GM12878 (cell line): Measurements from ENCODE around the gene WASF2. TPM values are rescaled to one million over a fixed set of nuclear protein-coding genes. Genes with fewer than 3 reads are reported as not detected.
A peak's percentile ranks its signal among the peaks of the same experiment; 100 is the strongest.

ENCODE experiments used
- ATAC-seq: fragments of 200-7000 bp; cut with Tn5 transposase; 3 replicates; pipeline ENCODE4 v1.9.1; 2020; ENCODE audit warnings: mild to moderate bottlenecking, moderate library complexity
- BruUV-seq: library from RNA; stranded (reverse); fragments of 400-500 nt; replicated peaks from 2 replicates; lab custom pipeline; 2021; lab: Mats Ljungman, UMichigan
- CTCF ChIA-PET: fragments of 300-600 bp; sonication (Branson Sonifier 250); formaldehyde crosslinking; extraction: SDS; loops from one replicate; lab custom pipeline; 2021; ENCODE audit warnings: inconsistent platforms; lab: Yijun Ruan, JAX
- POLR2A ChIA-PET: fragments of 350-600 bp; formaldehyde crosslinking; extraction: SDS; loops from one replicate; lab custom pipeline; 2021; ENCODE audit warnings: inconsistent platforms; lab: Charles Lee
- RAD21 ChIA-PET: fragments of 300-600 bp; sonication (Branson Sonifier 250); formaldehyde crosslinking; loops from one replicate; lab custom pipeline; 2023; ENCODE audit warnings: antibody characterized with exemption; ENCODE audit not compliant: unreplicated experiment; lab: Charles Lee
- SMC1A ChIA-PET: fragments of 300-600 bp; sonication (Branson Sonifier 250); formaldehyde crosslinking; loops from one replicate; lab custom pipeline; 2023; ENCODE audit not compliant: unreplicated experiment, uncharacterized antibody; lab: Charles Lee
- DNase-seq: peaks from one replicate; pipeline ENCODE4 v3.0.0-alpha.2; 2011; ENCODE audit warnings: low read depth, low spot score
- FAIRE-seq: peaks from 3 replicates; lab custom pipeline; 2011; peaks lifted over from hg19 to GRCh38; lab: Jason Lieb, UNC
- H2AFZ ChIP-seq: 2 replicates; pipeline ENCODE4 v1.6.0; 2011; ENCODE audit warnings: low read depth, low read length, control low read depth; ENCODE audit not compliant: control insufficient read depth
- H3K27ac ChIP-seq: 2 replicates; pipeline ENCODE4 v1.5.1; 2011; ENCODE audit warnings: control low read depth; ENCODE audit not compliant: control insufficient read depth, insufficient read depth
- H3K27me3 ChIP-seq, 2 experiments: replicated peaks in 1 of 2; 2 replicates each; pipeline versions ENCODE4 v1.6.0 to v1.6.1; 2011; ENCODE audit warnings: low read length in 1 of 2; ENCODE audit not compliant: control insufficient read depth in 2 of 2, insufficient read depth in 2 of 2
- H3K36me3 ChIP-seq, 2 experiments: 2 replicates each; pipeline ENCODE4 v1.5.1; 2011; ENCODE audit warnings: low read length in 1 of 2; ENCODE audit not compliant: control insufficient read depth in 2 of 2, insufficient read depth in 2 of 2
- H3K4me1 ChIP-seq: 2 replicates; pipeline ENCODE4 v1.6.1; 2011; ENCODE audit warnings: mild to moderate bottlenecking, low read length, moderate library complexity, mixed read lengths; ENCODE audit not compliant: control insufficient read depth, insufficient read depth
- H3K4me2 ChIP-seq: 2 replicates; pipeline ENCODE4 v1.6.0; 2011; ENCODE audit warnings: control low read depth; ENCODE audit not compliant: control insufficient read depth, insufficient read depth
- H3K4me3 ChIP-seq: fragments of 200-600 bp; sonication (generic); 2 replicates; pipeline ENCODE4 v1.5.1; 2016
- H3K79me2 ChIP-seq: 2 replicates; pipeline ENCODE4 v1.6.0; 2011; ENCODE audit warnings: low read length; ENCODE audit not compliant: control insufficient read depth, insufficient read depth
- H3K9ac ChIP-seq: 2 replicates; pipeline ENCODE4 v1.8.0; 2011; ENCODE audit warnings: low read length, control low read depth, mixed read lengths; ENCODE audit not compliant: control insufficient read depth, insufficient read depth
- H3K9me3 ChIP-seq: replicated peaks from 3 replicates; pipeline ENCODE4 v1.5.1; 2011; ENCODE audit warnings: mild to moderate bottlenecking, low read length; ENCODE audit not compliant: control insufficient read depth, insufficient read depth
- H4K20me1 ChIP-seq: 2 replicates; pipeline ENCODE4 v1.6.0; 2011; ENCODE audit not compliant: control insufficient read depth, insufficient read depth
- CBX3 ChIP-seq: fragments of 200-600 bp; sonication (generic); IDR thresholded peaks from 2 replicates; pipeline ENCODE4 v1.6.1; 2016; ENCODE audit warnings: low read depth, borderline replicate concordance
- CBX5 ChIP-seq: sonication (generic); IDR thresholded peaks from 2 replicates; pipeline ENCODE4 v1.6.1; 2016; ENCODE audit warnings: low read depth, moderate library complexity, mild to moderate bottlenecking, inconsistent platforms
- CTCF ChIP-seq, 3 experiments: IDR thresholded peaks in 2 of 3; conservative IDR thresholded peaks in 1 of 3; 2 replicates each; pipeline ENCODE4 v1.5.1; 2011; ENCODE audit warnings: low read depth in 3 of 3, low read length in 3 of 3, mild to moderate bottlenecking in 3 of 3, control low read depth in 2 of 3, moderate library complexity in 2 of 3, inconsistent platforms in 1 of 3, mixed read lengths in 1 of 3; ENCODE audit not compliant: control insufficient read depth in 2 of 3, insufficient read depth in 1 of 3; ENCODE audit errors: extremely low read depth in 1 of 3
- E4F1 ChIP-seq: fragments of 450-650 bp; IDR thresholded peaks from 2 replicates; pipeline ENCODE4 v1.6.1; 2018; ENCODE audit warnings: borderline replicate concordance, mild to moderate bottlenecking; ENCODE audit not compliant: partially characterized antibody
- HDGF ChIP-seq: fragments of 450-650 bp; IDR thresholded peaks from 2 replicates; pipeline ENCODE4 v1.6.1; 2016; ENCODE audit warnings: antibody characterized with exemption
- IRF3 ChIP-seq: fragments of 450-650 bp; IDR thresholded peaks from 2 replicates; pipeline ENCODE4 v1.6.1; 2014; ENCODE audit warnings: mild to moderate bottlenecking
- NFXL1 ChIP-seq: fragments of 450-650 bp; IDR thresholded peaks from 2 replicates; pipeline ENCODE4 v1.6.1; 2017; ENCODE audit warnings: antibody characterized with exemption, mild to moderate bottlenecking, borderline replicate concordance
- RUNX3 ChIP-seq: IDR thresholded peaks from 2 replicates; pipeline ENCODE4 v1.6.1; 2012; ENCODE audit warnings: low read length, inconsistent platforms
- YY1 ChIP-seq: IDR thresholded peaks from 2 replicates; pipeline ENCODE4 v1.6.1; 2011; ENCODE audit warnings: low read depth, mild to moderate bottlenecking, low read length
- ZNF24 ChIP-seq: fragments of 450-650 bp; IDR thresholded peaks from 2 replicates; pipeline ENCODE4 v1.6.1; 2017; ENCODE audit warnings: antibody characterized with exemption, mild to moderate bottlenecking
- WGBS: methylation state at CpG from one replicate; pipeline ENCODE4 v1.1.6; 2016; ENCODE audit warnings: low lambda C conversion rate; ENCODE audit not compliant: insufficient replicate concordance, insufficient coverage; ENCODE audit errors: missing lambda C conversion rate; 5-methylcytosine and 5-hydroxymethylcytosine counted together
- in situ Hi-C: fragments of 300-500 bp; cut with MboI; formaldehyde crosslinking; loops from 9 replicates; pipeline ENCODE4 v1.14.3; 2018; ENCODE audit warnings: mixed read lengths
- intact Hi-C: fragments of 100-400 bp; cut with micrococcal nuclease; formaldehyde crosslinking; loops from one replicate; pipeline ENCODE4 v1.14.2; 2022; ENCODE audit not compliant: unreplicated experiment
- polyA plus RNA-seq, 11 experiments: library from polyadenylated mRNA; depleted of rRNA in 4 of 11; unstranded in 6 of 11; stranded (reverse) in 5 of 11; fragments of >200 nt; fragmentation: Nextera tagmentation in 4 of 11; fragmentation: Illumina TruSeq in 1 of 11; extraction: Ambion mirVana in 4 of 11; extraction: Trizol in 1 of 11; gene quantifications; 1 replicate in 1 of 11; 2 replicates in 10 of 11; pipeline versions ENCODE4 v1.2.1 to v1.2.3, GENCODE V29; 2011 to 2016; ENCODE audit warnings: inconsistent platforms in 2 of 11, missing spikeins in 2 of 11, low read depth in 1 of 11
- total RNA-seq, 4 experiments: library from RNA; depleted of rRNA in 3 of 4; stranded (reverse); fragments of >200 nt in 3 of 4; fragmentation: Illumina TruSeq in 1 of 4; extraction: Trizol in 1 of 4; gene quantifications; 2 replicates each; pipeline versions ENCODE4 v1.2.1 to v1.2.3, GENCODE V29; 2013 to 2021

The WASF2 gene
- total and polyA plus RNA-seq, 10 of the 15 experiments (the other 5 are each of a cell fraction or from before 2014, with no cell fraction given), result 7.0 to 111 (median 37.1) TPM

- 89% methylated on average over 6 of the region's 6 CpGs for WGBS
- Histone ChIP-seq H3K79me2 (no peaks in the 10 kb centered on the region), H3K9me3 (no peaks in the 10 kb centered on the region), H3K4me1 (no peaks in the 10 kb centered on the region), H3K9ac (no peak overlapping the region), H3K27ac (no peak overlapping the region), H3K4me2 (no peak overlapping the region), H3K27me3 (no peaks in the 10 kb centered on the region), H4K20me1 (no peaks in the 10 kb centered on the region), H2AFZ (no peak overlapping the region), H3K4me3 (no peak overlapping the region), H3K36me3 (no peaks in the 10 kb centered on the region)
- ATAC-seq, result peak; percentile 38; the same call in 2 of the 3 replicates
- no peak for FAIRE-seq
- SMC1A ChIA-PET, result interaction anchor here (0.6 to 1.2 kb wide), 5 partner anchors 14 to 98 kb away, joined by 3 to 7 read pairs (median 3); no protein-coding TSS in a partner anchor
- in situ Hi-C loops, result no loop called here
- intact Hi-C loops, result no loop called here
- CTCF ChIA-PET, result interaction anchor here (0.6 to 1.3 kb wide), 3 partner anchors 20 to 99 kb away, joined by 3 read pairs; no protein-coding TSS in a partner anchor
- RAD21 ChIA-PET, result interaction anchor here (0.7 to 1.5 kb wide), 3 partner anchors 48 to 92 kb away, joined by 3 to 5 read pairs (median 3); no protein-coding TSS in a partner anchor
- DNase-seq, result no peak
- TF ChIP-seq CTCF (IDR thresholded peaks at IDR 0.05 in 2 of 3, conservative IDR thresholded peaks at IDR 0.05 in 1 of 3; ENCODE audit: control insufficient read depth in 2 of 3, extremely low read depth in 1 of 3, insufficient read depth in 1 of 3, low read depth in 3 of 3, low read length in 3 of 3) (peak in 2 of 3 experiments; percentile 4 to 13; a peak in 1 of 6 replicates), HDGF (no peak)
- POLR2A ChIA-PET, result interaction anchor here (0.6 to 1.0 kb wide), 3 partner anchors 48 to 107 kb away, joined by 3 to 4 read pairs (median 4); no protein-coding TSS in a partner anchor
- BruUV-seq, result no TSS peak
Observed at GRCh38 chr1:27507960-27508665, 18.1 kb upstream of the WASF2 start.

- H3K9ac ChIP-seq, result no peak overlapping the region
- no peaks in the 10 kb centered on the region for H3K9me3 ChIP-seq
- ChIA-PET POLR2A (no interaction called here), CTCF (interaction anchor here (1.1 to 1.2 kb wide), 2 partner anchors 18 to 103 kb away, joined by 3 read pairs; no protein-coding TSS in a partner anchor), RAD21 (no interaction called here), SMC1A (interaction anchor here (1.4 kb wide), 1 partner anchor 14 kb away, joined by 4 read pairs; no protein-coding TSS in a partner anchor)
- WGBS, result 73% methylated on average over 6 of the region's 6 CpGs
- no peak overlapping the region for H2AFZ ChIP-seq
- no peak overlapping the region for H3K27ac ChIP-seq
- H3K4me3 ChIP-seq, result no peak overlapping the region
- BruUV-seq, result no TSS peak
- no peak overlapping the region for H3K4me2 ChIP-seq
- H3K4me1 ChIP-seq, result no peaks in the 10 kb centered on the region
- H3K79me2 ChIP-seq, result no peaks in the 10 kb centered on the region
- intact Hi-C loops, result no loop called here
- H3K36me3 ChIP-seq, result no peaks in the 10 kb centered on the region
- no peaks in the 10 kb centered on the region for H4K20me1 ChIP-seq
- H3K27me3 ChIP-seq, result no peaks in the 10 kb centered on the region
- DNase-seq (no peak), ATAC-seq (no peak), FAIRE-seq (no peak)
- in situ Hi-C loops, result no loop called here
- TF ChIP-seq CBX5, result no peak
- no peak for TF ChIP-seq E4F1
- TF ChIP-seq CBX3, result no peak
- no peak for TF ChIP-seq ZNF24
- TF ChIP-seq NFXL1, result no peak
- TF ChIP-seq RUNX3, result no peak
- no peak for TF ChIP-seq YY1
- TF ChIP-seq IRF3, result no peak
Observed at GRCh38 chr1:27506703-27507102, 16.7 kb upstream of the WASF2 start.
